Parietal lobe (tissue), 1 donor: ENCODE measurements around the gene NEUROD2. TPM values are rescaled to one million over a fixed set of nuclear protein-coding genes. Genes with fewer than 3 reads are reported as not detected.

ENCODE experiments used
- total RNA-seq: library from RNA; depleted of rRNA; stranded (reverse); fragments of >200 nt; gene quantifications from one replicate; pipeline ENCODE4 v1.2.3, GENCODE V29; 2014

NEUROD2 gene
- total RNA-seq, result 116 TPM

GRCh38 chr17:39607851-39608130 lies at the start of gene NEUROD2:
NEUROD2 (minus strand) TSS chr17:39607920; CDS start chr17:39606599, 1,321 bp downstream.

DNA sequence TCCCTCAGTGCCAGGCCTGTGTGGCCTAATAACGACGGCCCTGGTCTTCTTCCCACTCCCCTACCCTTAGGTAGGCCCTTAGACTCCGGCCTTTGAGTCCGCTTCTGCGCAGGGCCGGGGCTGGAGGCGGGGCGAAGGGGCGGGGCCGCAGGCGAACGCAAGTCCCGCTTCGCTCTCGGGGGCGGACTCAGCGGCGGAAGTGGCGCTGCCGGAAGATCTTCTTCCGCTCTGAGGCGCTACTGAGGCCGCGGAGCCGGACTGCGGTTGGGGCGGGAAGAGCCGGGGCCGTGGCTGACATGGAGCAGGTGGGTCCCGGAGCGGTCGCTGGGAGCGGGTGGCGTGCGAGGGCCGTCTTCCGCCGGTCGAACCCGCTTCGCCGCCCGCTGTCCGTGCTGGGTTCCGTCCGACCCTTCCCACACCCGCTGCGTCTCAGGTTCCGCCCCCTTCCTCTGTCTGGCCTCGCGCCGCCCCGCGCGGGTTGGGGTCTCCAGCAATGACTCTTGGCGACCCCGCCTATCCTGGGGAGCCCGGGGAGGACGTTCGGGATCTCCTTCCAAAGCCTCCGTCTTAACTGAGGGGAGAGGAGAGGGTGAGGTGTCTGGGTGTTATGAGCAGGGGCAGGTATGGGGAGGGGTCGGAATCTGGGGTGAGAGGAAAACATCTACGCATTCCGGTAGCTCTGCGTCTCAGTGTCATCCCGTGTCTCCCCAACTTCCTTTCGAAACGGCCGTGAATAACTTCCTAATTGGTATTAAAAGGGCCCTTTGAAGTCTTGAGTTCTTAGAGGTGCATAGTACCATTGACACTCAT lies 29.4 kb upstream of the NEUROD2 start, which contains the start of gene STARD3:
Gene STARD3, plus strand, starts transcription at position 218 of the 810 bp plus-strand sequence. CDS start 16,388 bp downstream, outside the sequence.

DNA sequence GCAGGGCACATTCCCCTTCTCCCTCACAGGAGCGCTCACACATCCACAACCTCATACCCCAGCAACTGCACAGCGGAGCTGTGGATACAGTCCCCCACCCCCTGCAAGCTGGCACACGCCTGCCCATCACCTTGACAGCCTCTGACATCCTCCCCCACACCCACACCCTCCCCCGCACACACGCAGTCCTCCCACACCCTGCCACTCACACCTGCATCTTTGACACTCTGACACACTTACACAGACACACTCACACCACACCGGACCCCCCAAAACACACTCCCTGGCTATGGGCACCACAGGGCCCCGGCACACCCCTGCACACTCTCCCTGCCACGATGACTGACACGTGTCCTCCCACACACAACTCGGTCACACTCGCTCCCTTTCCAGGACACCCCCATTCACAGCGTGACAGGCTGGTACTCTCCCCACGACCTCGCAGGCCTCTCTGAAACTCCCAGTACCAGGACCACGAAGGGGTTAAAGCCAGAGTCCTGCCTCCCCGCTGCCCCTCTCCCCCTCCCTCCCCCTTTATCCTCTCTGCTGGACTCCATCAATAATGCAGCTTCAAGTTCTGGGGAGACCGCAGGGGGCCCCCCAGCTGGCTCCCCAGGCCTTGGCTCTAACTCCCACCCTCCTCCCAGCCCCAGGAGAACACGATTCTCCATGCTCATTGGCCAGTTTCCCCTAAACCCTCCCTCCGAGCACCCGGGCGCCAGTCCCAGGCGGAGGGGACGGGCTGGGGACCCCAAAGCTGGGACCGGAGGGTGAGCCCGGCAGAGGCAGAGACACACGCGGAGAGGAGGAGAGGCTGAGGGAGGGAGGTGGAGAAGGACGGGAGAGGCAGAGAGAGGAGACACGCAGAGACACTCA lies 18.7 kb upstream of the NEUROD2 start, which contains the start of gene PPP1R1B:
Gene PPP1R1B, plus strand, starts transcription at position 782 of the 876 bp plus-strand sequence. CDS start 441 bp downstream, outside the sequence.

Other genes with a start within 250 kb of the NEUROD2 start
- gene FBXL20, start 206.3 kb downstream of the NEUROD2 start, total RNA-seq, result 37.2 TPM
- 41.0 TPM for gene MED1, start 156.7 kb downstream of the NEUROD2 start, total RNA-seq
- gene CDK12, start 146.4 kb downstream of the NEUROD2 start, total RNA-seq, result 54.1 TPM
- 16.3 TPM for gene PPP1R1B, start 19.0 kb upstream of the NEUROD2 start, total RNA-seq
- gene STARD3, start 29.2 kb upstream of the NEUROD2 start, total RNA-seq, result 33.5 TPM
- gene TCAP, start 57.4 kb upstream of the NEUROD2 start, total RNA-seq, result 2.5 TPM
- gene PNMT, start 60.5 kb upstream of the NEUROD2 start, total RNA-seq, result 4.1 TPM
- gene PGAP3, start 80.1 kb upstream of the NEUROD2 start, total RNA-seq, result 15.7 TPM
- 13.1 TPM for gene ERBB2, start 92.1 kb upstream of the NEUROD2 start, total RNA-seq
- gene MIEN1, start 122.6 kb upstream of the NEUROD2 start, total RNA-seq, result 9.4 TPM
- not detected for gene GRB7, start 130.0 kb upstream of the NEUROD2 start, total RNA-seq